Mammary epithelial cell (primary cell): Measurements from ENCODE around the gene MAGED2.

Experiments used
- EZH2 ChIP-seq: IDR thresholded peaks from 2 replicates; pipeline ENCODE4 v1.6.1; 2012; ENCODE audit warnings: low read length, inconsistent platforms, borderline replicate concordance
- TF ChIP-seq, protein P1 (sequence below), 2 donors: IDR thresholded peaks in 1 of 2; conservative IDR thresholded peaks in 1 of 2; 2 replicates each; pipeline ENCODE4 v1.5.1; 2011 to 2012; ENCODE audit warnings: inconsistent platforms in 2 of 2, low read length in 2 of 2, mild to moderate bottlenecking in 2 of 2, control low read depth in 1 of 2, low read depth in 1 of 2; ENCODE audit not compliant: insufficient read depth in 1 of 2; ENCODE audit errors: extremely low read depth in 1 of 2

DNA sequence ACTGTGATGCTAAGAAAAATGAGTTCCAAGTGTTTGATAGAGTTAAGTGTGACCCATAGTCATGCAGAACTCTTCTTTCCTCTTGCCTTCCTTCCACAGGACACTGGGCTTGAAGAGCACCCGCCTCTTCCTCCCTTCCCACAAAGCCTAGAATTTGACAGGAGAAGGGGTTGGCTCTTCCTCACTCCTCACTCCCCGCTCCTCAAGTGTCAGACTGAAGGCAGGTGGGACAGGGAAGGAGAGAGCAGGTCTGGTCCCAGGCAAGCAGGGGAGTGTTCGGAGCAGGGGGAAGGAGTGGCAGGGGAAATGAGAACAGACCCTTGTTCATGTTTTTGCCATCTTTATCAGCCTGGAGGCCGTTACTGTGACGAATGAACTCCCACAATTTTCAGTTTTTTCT lies 10.7 kb downstream of the MAGED2 start:
- TF ChIP-seq, protein P1, sequence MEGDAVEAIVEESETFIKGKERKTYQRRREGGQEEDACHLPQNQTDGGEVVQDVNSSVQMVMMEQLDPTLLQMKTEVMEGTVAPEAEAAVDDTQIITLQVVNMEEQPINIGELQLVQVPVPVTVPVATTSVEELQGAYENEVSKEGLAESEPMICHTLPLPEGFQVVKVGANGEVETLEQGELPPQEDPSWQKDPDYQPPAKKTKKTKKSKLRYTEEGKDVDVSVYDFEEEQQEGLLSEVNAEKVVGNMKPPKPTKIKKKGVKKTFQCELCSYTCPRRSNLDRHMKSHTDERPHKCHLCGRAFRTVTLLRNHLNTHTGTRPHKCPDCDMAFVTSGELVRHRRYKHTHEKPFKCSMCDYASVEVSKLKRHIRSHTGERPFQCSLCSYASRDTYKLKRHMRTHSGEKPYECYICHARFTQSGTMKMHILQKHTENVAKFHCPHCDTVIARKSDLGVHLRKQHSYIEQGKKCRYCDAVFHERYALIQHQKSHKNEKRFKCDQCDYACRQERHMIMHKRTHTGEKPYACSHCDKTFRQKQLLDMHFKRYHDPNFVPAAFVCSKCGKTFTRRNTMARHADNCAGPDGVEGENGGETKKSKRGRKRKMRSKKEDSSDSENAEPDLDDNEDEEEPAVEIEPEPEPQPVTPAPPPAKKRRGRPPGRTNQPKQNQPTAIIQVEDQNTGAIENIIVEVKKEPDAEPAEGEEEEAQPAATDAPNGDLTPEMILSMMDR (conservative IDR thresholded peaks at IDR 0.05 in 1 of 2, IDR thresholded peaks at IDR 0.05 in 1 of 2; ENCODE audit: extremely low read depth in 1 of 2, insufficient read depth in 1 of 2, low read depth in 1 of 2, low read length in 2 of 2) = no peak
- TF ChIP-seq EZH2 = no peak
